K562 (cell line): ENCODE results near the gene IRF3. TPM values are rescaled to one million over a fixed set of nuclear protein-coding genes. Genes with fewer than 3 reads are reported as not detected.

Experiments used
- C11orf30 ChIP-seq: fragments of 450-650 bp; IDR thresholded peaks from 2 replicates; pipeline ENCODE4 v1.6.1; 2016; ENCODE audit warnings: low read depth, mild to moderate bottlenecking
- CBFB ChIP-seq: sonication (generic); formaldehyde crosslinking; IDR thresholded peaks from 2 replicates; pipeline ENCODE4 v1.4.0; 2020; ENCODE audit warnings: mild to moderate bottlenecking, missing genetic modification reagents
- CBX5 ChIP-seq: IDR thresholded peaks from 2 replicates; pipeline ENCODE4 v1.6.1; 2014; ENCODE audit warnings: low read depth, borderline replicate concordance
- ELK1 ChIP-seq: sonication (generic); formaldehyde crosslinking; IDR thresholded peaks from 2 replicates; pipeline ENCODE4 v1.8.1; 2022; ENCODE audit warnings: missing genetic modification reagents
- HNRNPH1 ChIP-seq: fragments of 200-400 bp; formaldehyde crosslinking; optimal IDR thresholded peaks from 2 replicates; pipeline ENCODE3; 2017; ENCODE audit warnings: low read depth, mild to moderate bottlenecking, low read length, moderate library complexity
- KDM1A ChIP-seq, 2 experiments: fragments of 450-650 bp; IDR thresholded peaks; 2 replicates each; pipeline ENCODE4 v1.6.1; 2016; ENCODE audit warnings: mild to moderate bottlenecking in 2 of 2
- KLF1 ChIP-seq: fragments of 450-650 bp; IDR thresholded peaks from 2 replicates; pipeline ENCODE4 v1.6.1; 2016; ENCODE audit warnings: missing genetic modification characterization, missing compliant biosample characterization
- MNT ChIP-seq, 2 experiments: fragments of 450-650 bp; conservative IDR thresholded peaks; 2 replicates each; pipeline ENCODE4 v1.6.1; 2017; ENCODE audit warnings: mild to moderate bottlenecking in 2 of 2, moderate library complexity in 2 of 2
- MTA3 ChIP-seq: fragments of 450-650 bp; formaldehyde crosslinking; IDR thresholded peaks from 2 replicates; pipeline ENCODE4 v1.6.1; 2017; ENCODE audit warnings: mild to moderate bottlenecking, borderline replicate concordance
- NELFE ChIP-seq: IDR thresholded peaks from 2 replicates; pipeline ENCODE4 v1.6.1; 2011; ENCODE audit warnings: mild to moderate bottlenecking; ENCODE audit not compliant: insufficient read depth, insufficient read length
- NKRF ChIP-seq: fragments of 450-650 bp; IDR thresholded peaks from 2 replicates; pipeline ENCODE4 v1.6.1; 2016; ENCODE audit warnings: borderline replicate concordance
- NONO ChIP-seq, 2 experiments: fragments of 200-400 bp in 1 of 2; fragments of 450-650 bp in 1 of 2; formaldehyde crosslinking in 1 of 2; IDR thresholded peaks; 2 replicates each; pipeline ENCODE4 v1.6.1; 2017; ENCODE audit warnings: low read depth in 2 of 2, mild to moderate bottlenecking in 2 of 2, moderate library complexity in 2 of 2, low read length in 1 of 2
- POLR2AphosphoS5 ChIP-seq: IDR thresholded peaks from 2 replicates; pipeline ENCODE4 v1.6.1; 2011; ENCODE audit warnings: mild to moderate bottlenecking, low read depth, low read length, moderate library complexity; ENCODE audit not compliant: control insufficient read depth, insufficient read depth
- POLR2H ChIP-seq: IDR thresholded peaks from 2 replicates; pipeline ENCODE4 v1.6.1; 2016; ENCODE audit warnings: missing genetic modification characterization, low read depth, mild to moderate bottlenecking, control low read depth, missing compliant biosample characterization, moderate library complexity
- SMARCE1 ChIP-seq: fragments of 450-650 bp; IDR thresholded peaks from 2 replicates; pipeline ENCODE4 v1.7.1; 2016; ENCODE audit warnings: mild to moderate bottlenecking
- USF1 ChIP-seq: sonication (generic); formaldehyde crosslinking; IDR thresholded peaks from 2 replicates; pipeline ENCODE4 v1.9.0; 2022; ENCODE audit warnings: mild to moderate bottlenecking, missing genetic modification reagents
- USF2 ChIP-seq: sonication (generic); formaldehyde crosslinking; IDR thresholded peaks from 2 replicates; pipeline ENCODE4 v1.5.0; 2020; ENCODE audit warnings: missing genetic modification reagents
- ZNF23 ChIP-seq: fragments of 250-450 bp; sonication (Bioruptor Pico); IDR thresholded peaks from 2 replicates; pipeline ENCODE4 v1.4.0; 2020; ENCODE audit warnings: mild to moderate bottlenecking
- ZNF511 ChIP-seq: sonication (generic); formaldehyde crosslinking; IDR thresholded peaks from 2 replicates; pipeline ENCODE4 v1.8.0; 2022; ENCODE audit warnings: mild to moderate bottlenecking, missing genetic modification reagents
- ZZZ3 ChIP-seq: fragments of 450-650 bp; IDR thresholded peaks from 2 replicates; pipeline ENCODE4 v1.6.1; 2016; ENCODE audit warnings: antibody characterized with exemption, mild to moderate bottlenecking, moderate library complexity
- polyA plus RNA-seq, 8 experiments: library from polyadenylated mRNA; depleted of rRNA in 4 of 8; stranded (reverse) in 5 of 8; unstranded in 3 of 8; fragments of >200 nt; fragmentation: Nextera tagmentation in 2 of 8; fragmentation: Illumina TruSeq in 1 of 8; extraction: Ambion mirVana in 2 of 8; extraction: Trizol in 1 of 8; gene quantifications; 2 replicates each; pipeline versions ENCODE4 v1.2.1 to v1.2.3, GENCODE V29; 2011 to 2014; ENCODE audit warnings: inconsistent platforms in 1 of 8, missing spikeins in 1 of 8
- total RNA-seq, 7 experiments: library from RNA; depleted of rRNA in 6 of 7; stranded (reverse); fragments of >200 nt in 6 of 7; fragmentation: Illumina TruSeq in 2 of 7; extraction: Trizol in 2 of 7; gene quantifications; 2 replicates each; pipeline versions ENCODE4 v1.2.1 to v1.2.3, GENCODE V29; 2011 to 2021; ENCODE audit warnings: low replicate concordance in 1 of 7

The IRF3 gene
- total and polyA plus RNA-seq, 9 of the 15 experiments (the other 6 are each of a cell fraction or from before 2014, with no cell fraction given), result 7.5 to 145 (median 65.4) TPM

GRCh38 chr19:49665351-49666119, at the start of gene IRF3, which contains the start of gene BCL2L12 (continued):
- TF ChIP-seq ZNF511, result no peak
- peak; percentile 29 for TF ChIP-seq POLR2H (tag)
- peak in 1 of 2 experiments; percentile 82; a peak in 1 of 4 replicates for TF ChIP-seq NONO (IDR thresholded peaks at IDR 0.05; ENCODE audit: low read depth in 2 of 2, low read length in 1 of 2)
- TF ChIP-seq CBX5, result no peak
- TF ChIP-seq USF2, result peak; percentile 32; the same call in 1 of the 2 replicates
- peak in 1 of 2 experiments; percentile 32; a peak in 1 of 4 replicates for TF ChIP-seq KDM1A (IDR thresholded peaks at IDR 0.05)
- no peak for TF ChIP-seq NELFE
- TF ChIP-seq NKRF, result peak; percentile 90
- TF ChIP-seq ZNF23 (CRISPR knock-in tag), result no peak
- peak; percentile 35; the same call in 1 of the 2 replicates for TF ChIP-seq SMARCE1
- peak; percentile 46; the same call in 1 of the 2 replicates for TF ChIP-seq USF1 (CRISPR knock-in tag)
- peak; percentile 29; the same call in 1 of the 2 replicates for TF ChIP-seq ZZZ3
- TF ChIP-seq MNT (conservative IDR thresholded peaks at IDR 0.05), result peak; percentile 75 to 79
- TF ChIP-seq CBFB (CRISPR knock-in tag), result 0 out of 2 replicates have a peak, but pooled peaks have one; percentile 27
- TF ChIP-seq ELK1 (CRISPR knock-in tag), result peak; percentile 96
- TF ChIP-seq KLF1 (tag), result peak; percentile 97
- TF ChIP-seq HNRNPH1, result no peak
- peak; percentile 23; the same call in 1 of the 2 replicates for TF ChIP-seq C11orf30
- TF ChIP-seq POLR2AphosphoS5, result peak; percentile 89
- no peak for TF ChIP-seq MTA3
